CD8-positive, alpha-beta memory T cell (primary cell): ENCODE data around the gene GSPT2. TPM values are rescaled to one million over a fixed set of nuclear protein-coding genes. Genes with fewer than 3 reads are reported as not detected.

ENCODE experiments used
- polyA plus RNA-seq: library from polyadenylated mRNA; unstranded; fragments of 300-500 nt; fragmentation: Illumina TruSeq; gene quantifications from one replicate; pipeline ENCODE4 v1.2.3, GENCODE V29; 2021
- total RNA-seq, 2 experiments: library from RNA; stranded (reverse); gene quantifications; one replicate each; pipeline ENCODE4 v1.2.3, GENCODE V29; 2021

GSPT2 gene
- total and polyA plus RNA-seq, 3 experiments from 2014 or later = 5.9 to 11.3 (median 10.5) TPM

Other genes starting within 250 kb of the GSPT2 start
- 1 to 10 TPM; 1.6 to 2.0 TPM for gene NUDT11, start 246.8 kb upstream of the GSPT2 start, total RNA-seq
- gene NUDT11, start 246.8 kb upstream of the GSPT2 start, polyA plus RNA-seq = 0.82 TPM
- under 1 TPM in 1 of 2 experiments, not detected in 1; 0.22 TPM for gene CENPVL3, start 124.5 kb upstream of the GSPT2 start, total RNA-seq
- not detected for gene CENPVL3, start 124.5 kb upstream of the GSPT2 start, polyA plus RNA-seq
- gene CENPVL2, start 60.6 kb upstream of the GSPT2 start, total RNA-seq = not detected
- not detected for gene CENPVL2, start 60.6 kb upstream of the GSPT2 start, polyA plus RNA-seq
- gene CENPVL1, start 32.9 kb upstream of the GSPT2 start, total RNA-seq = not detected
- not detected for gene CENPVL1, start 32.9 kb upstream of the GSPT2 start, polyA plus RNA-seq
- gene MAGED1, start 150.2 kb downstream of the GSPT2 start, total RNA-seq = 10 to 100 TPM; 31.9 to 33.9 TPM
- gene MAGED1, start 150.2 kb downstream of the GSPT2 start, polyA plus RNA-seq = 59.2 TPM